ENCODE measurements around the gene INAFM1. TPM values are rescaled to one million over a fixed set of nuclear protein-coding genes. Genes with fewer than 3 reads are reported as not detected.
"Not testable (repeated sequence)": the region's sequence is repeated elsewhere in the genome, so short reads cannot be mapped to it uniquely, and the experiment has no call there.

Gene INAFM1
- total and polyA plus RNA-seq, 3 donors from 2014 or later: 9.0 to 29.5 (median 20.8) TPM

- TF ChIP-seq, protein P1, sequence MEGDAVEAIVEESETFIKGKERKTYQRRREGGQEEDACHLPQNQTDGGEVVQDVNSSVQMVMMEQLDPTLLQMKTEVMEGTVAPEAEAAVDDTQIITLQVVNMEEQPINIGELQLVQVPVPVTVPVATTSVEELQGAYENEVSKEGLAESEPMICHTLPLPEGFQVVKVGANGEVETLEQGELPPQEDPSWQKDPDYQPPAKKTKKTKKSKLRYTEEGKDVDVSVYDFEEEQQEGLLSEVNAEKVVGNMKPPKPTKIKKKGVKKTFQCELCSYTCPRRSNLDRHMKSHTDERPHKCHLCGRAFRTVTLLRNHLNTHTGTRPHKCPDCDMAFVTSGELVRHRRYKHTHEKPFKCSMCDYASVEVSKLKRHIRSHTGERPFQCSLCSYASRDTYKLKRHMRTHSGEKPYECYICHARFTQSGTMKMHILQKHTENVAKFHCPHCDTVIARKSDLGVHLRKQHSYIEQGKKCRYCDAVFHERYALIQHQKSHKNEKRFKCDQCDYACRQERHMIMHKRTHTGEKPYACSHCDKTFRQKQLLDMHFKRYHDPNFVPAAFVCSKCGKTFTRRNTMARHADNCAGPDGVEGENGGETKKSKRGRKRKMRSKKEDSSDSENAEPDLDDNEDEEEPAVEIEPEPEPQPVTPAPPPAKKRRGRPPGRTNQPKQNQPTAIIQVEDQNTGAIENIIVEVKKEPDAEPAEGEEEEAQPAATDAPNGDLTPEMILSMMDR (IDR thresholded peaks at IDR 0.05): peak; percentile 88 to 97 (median 94)
- no peak for TF ChIP-seq POLR2A (IDR thresholded peaks at IDR 0.05)
- no peak overlapping the region for H3K4me3 ChIP-seq
- peak overlapping the region in 1 of 2 donors; percentile 45 for H3K27ac ChIP-seq
- H3K9me3 ChIP-seq: no peaks in the 10 kb centered on the region
- 18 to 23% methylated on average over 25 of the region's 25 CpGs for WGBS, 2 donors
- H3K4me1 ChIP-seq: peaks cover 14% of the 10 kb centered on the region
- intact Hi-C loops (cut with DNase I; ENCODE audit: low total_unique reads): no loop called here
- peak; percentile 86 for DNase-seq
- no peaks in the 10 kb centered on the region for H3K27me3 ChIP-seq
- H3K36me3 ChIP-seq (ENCODE audit: low read depth, missing control alignments): no peaks in the 10 kb centered on the region
Measured at GRCh38 chr19:47247308-47247990, 27.2 kb upstream of the INAFM1 start.

DNA sequence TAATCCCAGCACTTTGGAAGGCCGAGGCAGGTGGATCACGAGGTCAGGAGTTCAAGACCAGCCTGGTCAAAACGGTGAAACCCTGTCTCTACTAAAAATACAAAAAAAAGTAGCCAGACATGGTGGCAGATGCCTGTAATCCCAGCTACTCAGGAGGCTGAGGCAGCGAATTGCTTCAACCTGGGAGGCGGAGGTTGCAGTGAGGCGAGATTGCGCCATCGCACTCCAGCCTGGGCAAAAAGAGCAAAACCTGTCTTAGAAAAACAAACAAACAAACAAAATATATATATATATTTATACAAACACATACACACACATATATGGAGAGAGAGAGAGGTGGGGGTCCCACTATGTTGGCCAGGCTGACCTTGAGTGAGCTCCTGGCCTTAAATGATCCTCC, 21.7 kb upstream of the INAFM1 start:
- WGBS, 2 donors: 86 to 93% methylated on average over 8 of the region's 8 CpGs
- H3K27ac ChIP-seq; H3K36me3 ChIP-seq (ENCODE audit: low read depth, missing control alignments); H3K4me3 ChIP-seq; DNase-seq; H3K4me1 ChIP-seq; H3K9me3 ChIP-seq; H3K27me3 ChIP-seq; intact Hi-C loops (cut with DNase I; ENCODE audit: low total_unique reads): not testable (repeated sequence)

- Histone ChIP-seq H3K27me3 (no peaks in the 10 kb centered on the region), H3K4me1 (peaks cover 11% of the 10 kb centered on the region), H3K36me3 (ENCODE audit: low read depth, missing control alignments) (no peaks in the 10 kb centered on the region), H3K9me3 (no peaks in the 10 kb centered on the region), H3K27ac (no peak overlapping the region), H3K4me3 (no peak overlapping the region)
- WGBS, 2 donors: 70 to 82% methylated on average over 3 of the region's 3 CpGs
- intact Hi-C loops (cut with DNase I; ENCODE audit: low total_unique reads): no loop called here
- TF ChIP-seq POLR2A (IDR thresholded peaks at IDR 0.05): no peak
- TF ChIP-seq, protein P1 (IDR thresholded peaks at IDR 0.05): no peak
- DNase-seq: no peak
Measured at GRCh38 chr19:47253467-47253881, 21.2 kb upstream of the INAFM1 start.

- H3K27ac ChIP-seq: no peak overlapping the region
- H3K9me3 ChIP-seq: no peaks in the 10 kb centered on the region
- WGBS, 2 donors: 85 to 90% methylated on average over 5 of the region's 5 CpGs
- no peak for DNase-seq
- no peak overlapping the region for H3K4me3 ChIP-seq
- TF ChIP-seq, protein P1 (IDR thresholded peaks at IDR 0.05): no peak
- no peak for TF ChIP-seq POLR2A (IDR thresholded peaks at IDR 0.05)
- H3K4me1 ChIP-seq: peaks cover 16% of the 10 kb centered on the region
- intact Hi-C loops (cut with DNase I; ENCODE audit: low total_unique reads): no loop called here
- H3K27me3 ChIP-seq: no peaks in the 10 kb centered on the region
- no peaks in the 10 kb centered on the region for H3K36me3 ChIP-seq (ENCODE audit: low read depth, missing control alignments)
Measured at GRCh38 chr19:47253970-47254369, 20.7 kb upstream of the INAFM1 start.

DNA sequence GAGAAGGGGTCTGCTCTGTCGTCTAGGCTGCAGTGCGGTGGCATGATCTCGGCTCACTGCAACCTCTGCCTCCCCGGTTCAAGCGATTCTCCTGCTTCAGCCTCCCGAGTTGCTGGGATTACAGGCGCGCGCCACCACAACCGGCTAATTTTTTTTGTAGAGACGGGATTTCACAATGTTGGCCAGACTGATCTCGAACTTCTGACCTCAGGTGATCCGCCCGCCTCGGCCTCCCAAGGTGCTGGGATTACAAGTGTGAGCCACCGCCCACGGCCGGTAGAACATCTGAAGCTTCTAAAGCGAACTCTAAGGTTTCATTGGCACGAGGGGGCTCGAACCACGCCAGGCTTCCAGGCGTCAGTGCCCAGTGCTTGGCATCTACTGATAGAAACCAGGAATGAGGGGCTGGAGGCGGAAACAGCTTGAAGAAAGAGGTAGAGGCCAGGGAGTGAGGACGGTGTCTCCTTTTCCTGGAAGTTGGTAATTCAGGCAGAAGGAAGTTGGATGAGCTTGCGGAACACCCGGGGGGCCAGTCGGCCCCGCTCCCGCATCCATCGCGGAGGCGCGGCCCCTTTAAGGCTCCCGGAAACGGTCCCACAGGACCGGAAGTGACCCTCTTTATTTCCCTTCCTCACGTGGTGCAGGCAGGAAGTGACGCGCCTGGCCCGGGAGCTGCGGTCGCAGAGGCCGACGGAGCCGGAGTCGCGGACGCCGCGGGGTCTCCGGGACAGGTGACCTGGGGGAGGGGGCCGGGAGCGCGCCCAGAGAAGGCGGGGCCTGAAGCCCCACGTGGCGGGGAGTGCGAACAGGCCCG, 18.6 kb upstream of the INAFM1 start, which contains the start of gene CCDC9:
CCDC9 (plus strand) TSS at position 647 of the 814 bp plus-strand sequence. CDS start 1,876 bp downstream, outside the sequence.
- Histone ChIP-seq H3K4me3 (peak within 1 kb of the TSS; percentile 53 to 70), H3K27ac (peak within 1 kb of the TSS; percentile 87 to 97), H3K9me3 (no peaks in the 10 kb centered on the region), H3K36me3 (ENCODE audit: low read depth, missing control alignments) (no peaks in the 10 kb centered on the region), H3K27me3 (no peaks in the 10 kb centered on the region), H3K4me1 (peaks cover 17% of the 10 kb centered on the region)
- intact Hi-C loops (cut with DNase I; ENCODE audit: low total_unique reads): no loop called here
- DNase-seq: peak; percentile 97
- WGBS, 2 donors: 12% methylated on average over 46 to 54 of the region's 60 CpGs
- peak; percentile 79 for TF ChIP-seq POLR2A (IDR thresholded peaks at IDR 0.05)
- TF ChIP-seq, protein P1 (IDR thresholded peaks at IDR 0.05): peak in 1 of 3 experiments; percentile 22

All from testis (tissue), 3 donors.